WTC11 (cell line): Measurements from ENCODE around the gene PLCH2.

ENCODE experiments used
- ATF1 ChIP-seq: sonication (generic); formaldehyde crosslinking; IDR thresholded peaks from 2 replicates; pipeline ENCODE4 v1.8.1; 2023; ENCODE audit warnings: mild to moderate bottlenecking, moderate library complexity, missing genetic modification reagents
- EMX1 ChIP-seq: fragments of 250-450 bp; sonication (Bioruptor Pico); IDR thresholded peaks from 2 replicates; pipeline ENCODE4 v1.8.0; 2021; ENCODE audit warnings: mild to moderate bottlenecking
- OVOL2 ChIP-seq: fragments of 250-450 bp; sonication (Bioruptor Pico); IDR thresholded peaks from 2 replicates; pipeline ENCODE4 v1.9.0; 2021; ENCODE audit warnings: mild to moderate bottlenecking, borderline replicate concordance
- TF ChIP-seq, protein P1 (sequence below): sonication (generic); formaldehyde crosslinking; IDR thresholded peaks from 2 replicates; pipeline ENCODE4 v1.8.0; 2022; ENCODE audit warnings: mild to moderate bottlenecking, missing genetic modification reagents
- TF ChIP-seq, protein P2 (sequence below): sonication (generic); formaldehyde crosslinking; conservative IDR thresholded peaks from 2 replicates; pipeline ENCODE4 v1.8.1; 2023; ENCODE audit warnings: mild to moderate bottlenecking, low read depth, missing genetic modification reagents, moderate library complexity
- TF ChIP-seq, protein P3 (sequence below): sonication (generic); formaldehyde crosslinking; IDR thresholded peaks from 2 replicates; pipeline ENCODE4 v1.8.1; 2023; ENCODE audit warnings: mild to moderate bottlenecking, missing genetic modification reagents, moderate library complexity
- TF ChIP-seq, protein P4 (sequence below): sonication (generic); formaldehyde crosslinking; IDR thresholded peaks from 2 replicates; pipeline ENCODE4 v1.8.0; 2023; ENCODE audit warnings: missing genetic modification reagents
- TF ChIP-seq, protein P5 (sequence below): fragments of 200-600 bp; IDR thresholded peaks from 2 replicates; pipeline ENCODE4 v1.8.0; 2022; ENCODE audit warnings: antibody characterized with exemption
- TF ChIP-seq, protein P6 (sequence below): sonication (generic); formaldehyde crosslinking; IDR thresholded peaks from 2 replicates; pipeline ENCODE4 v1.8.1; 2023; ENCODE audit warnings: mild to moderate bottlenecking, missing genetic modification reagents

DNA sequence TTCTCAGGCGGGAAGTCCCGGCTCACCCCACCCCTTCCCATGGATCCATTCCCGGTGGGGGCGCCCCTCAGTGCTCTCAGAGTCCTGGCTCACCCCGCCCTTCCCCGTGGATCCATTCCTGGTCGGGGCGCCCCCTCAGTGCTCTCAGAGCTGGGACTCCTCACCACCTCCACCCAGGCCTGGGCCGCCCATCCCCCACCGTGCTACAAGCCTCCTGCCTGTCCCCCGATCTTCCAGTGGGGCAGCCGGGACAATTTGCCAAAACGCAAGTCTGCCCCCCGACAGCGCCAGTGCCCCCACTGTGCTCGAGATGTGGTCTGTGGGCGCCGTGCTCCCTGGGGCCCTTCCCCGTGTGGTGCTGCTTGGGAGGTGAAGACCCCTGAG, 23.2 kb upstream of the PLCH2 start:
- no peak for TF ChIP-seq OVOL2 (CRISPR knock-in tag)
- TF ChIP-seq, protein P1, sequence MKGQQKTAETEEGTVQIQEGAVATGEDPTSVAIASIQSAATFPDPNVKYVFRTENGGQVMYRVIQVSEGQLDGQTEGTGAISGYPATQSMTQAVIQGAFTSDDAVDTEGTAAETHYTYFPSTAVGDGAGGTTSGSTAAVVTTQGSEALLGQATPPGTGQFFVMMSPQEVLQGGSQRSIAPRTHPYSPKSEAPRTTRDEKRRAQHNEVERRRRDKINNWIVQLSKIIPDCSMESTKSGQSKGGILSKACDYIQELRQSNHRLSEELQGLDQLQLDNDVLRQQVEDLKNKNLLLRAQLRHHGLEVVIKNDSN (CRISPR knock-in tag): no peak
- TF ChIP-seq, protein P2, sequence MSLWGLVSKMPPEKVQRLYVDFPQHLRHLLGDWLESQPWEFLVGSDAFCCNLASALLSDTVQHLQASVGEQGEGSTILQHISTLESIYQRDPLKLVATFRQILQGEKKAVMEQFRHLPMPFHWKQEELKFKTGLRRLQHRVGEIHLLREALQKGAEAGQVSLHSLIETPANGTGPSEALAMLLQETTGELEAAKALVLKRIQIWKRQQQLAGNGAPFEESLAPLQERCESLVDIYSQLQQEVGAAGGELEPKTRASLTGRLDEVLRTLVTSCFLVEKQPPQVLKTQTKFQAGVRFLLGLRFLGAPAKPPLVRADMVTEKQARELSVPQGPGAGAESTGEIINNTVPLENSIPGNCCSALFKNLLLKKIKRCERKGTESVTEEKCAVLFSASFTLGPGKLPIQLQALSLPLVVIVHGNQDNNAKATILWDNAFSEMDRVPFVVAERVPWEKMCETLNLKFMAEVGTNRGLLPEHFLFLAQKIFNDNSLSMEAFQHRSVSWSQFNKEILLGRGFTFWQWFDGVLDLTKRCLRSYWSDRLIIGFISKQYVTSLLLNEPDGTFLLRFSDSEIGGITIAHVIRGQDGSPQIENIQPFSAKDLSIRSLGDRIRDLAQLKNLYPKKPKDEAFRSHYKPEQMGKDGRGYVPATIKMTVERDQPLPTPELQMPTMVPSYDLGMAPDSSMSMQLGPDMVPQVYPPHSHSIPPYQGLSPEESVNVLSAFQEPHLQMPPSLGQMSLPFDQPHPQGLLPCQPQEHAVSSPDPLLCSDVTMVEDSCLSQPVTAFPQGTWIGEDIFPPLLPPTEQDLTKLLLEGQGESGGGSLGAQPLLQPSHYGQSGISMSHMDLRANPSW (CRISPR knock-in tag): no peak
- TF ChIP-seq, protein P3, sequence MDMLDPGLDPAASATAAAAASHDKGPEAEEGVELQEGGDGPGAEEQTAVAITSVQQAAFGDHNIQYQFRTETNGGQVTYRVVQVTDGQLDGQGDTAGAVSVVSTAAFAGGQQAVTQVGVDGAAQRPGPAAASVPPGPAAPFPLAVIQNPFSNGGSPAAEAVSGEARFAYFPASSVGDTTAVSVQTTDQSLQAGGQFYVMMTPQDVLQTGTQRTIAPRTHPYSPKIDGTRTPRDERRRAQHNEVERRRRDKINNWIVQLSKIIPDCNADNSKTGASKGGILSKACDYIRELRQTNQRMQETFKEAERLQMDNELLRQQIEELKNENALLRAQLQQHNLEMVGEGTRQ (CRISPR knock-in tag): no peak
- TF ChIP-seq EMX1 (CRISPR knock-in tag): no peak
- TF ChIP-seq, protein P4, sequence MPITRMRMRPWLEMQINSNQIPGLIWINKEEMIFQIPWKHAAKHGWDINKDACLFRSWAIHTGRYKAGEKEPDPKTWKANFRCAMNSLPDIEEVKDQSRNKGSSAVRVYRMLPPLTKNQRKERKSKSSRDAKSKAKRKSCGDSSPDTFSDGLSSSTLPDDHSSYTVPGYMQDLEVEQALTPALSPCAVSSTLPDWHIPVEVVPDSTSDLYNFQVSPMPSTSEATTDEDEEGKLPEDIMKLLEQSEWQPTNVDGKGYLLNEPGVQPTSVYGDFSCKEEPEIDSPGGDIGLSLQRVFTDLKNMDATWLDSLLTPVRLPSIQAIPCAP: no peak
- TF ChIP-seq, protein P5, sequence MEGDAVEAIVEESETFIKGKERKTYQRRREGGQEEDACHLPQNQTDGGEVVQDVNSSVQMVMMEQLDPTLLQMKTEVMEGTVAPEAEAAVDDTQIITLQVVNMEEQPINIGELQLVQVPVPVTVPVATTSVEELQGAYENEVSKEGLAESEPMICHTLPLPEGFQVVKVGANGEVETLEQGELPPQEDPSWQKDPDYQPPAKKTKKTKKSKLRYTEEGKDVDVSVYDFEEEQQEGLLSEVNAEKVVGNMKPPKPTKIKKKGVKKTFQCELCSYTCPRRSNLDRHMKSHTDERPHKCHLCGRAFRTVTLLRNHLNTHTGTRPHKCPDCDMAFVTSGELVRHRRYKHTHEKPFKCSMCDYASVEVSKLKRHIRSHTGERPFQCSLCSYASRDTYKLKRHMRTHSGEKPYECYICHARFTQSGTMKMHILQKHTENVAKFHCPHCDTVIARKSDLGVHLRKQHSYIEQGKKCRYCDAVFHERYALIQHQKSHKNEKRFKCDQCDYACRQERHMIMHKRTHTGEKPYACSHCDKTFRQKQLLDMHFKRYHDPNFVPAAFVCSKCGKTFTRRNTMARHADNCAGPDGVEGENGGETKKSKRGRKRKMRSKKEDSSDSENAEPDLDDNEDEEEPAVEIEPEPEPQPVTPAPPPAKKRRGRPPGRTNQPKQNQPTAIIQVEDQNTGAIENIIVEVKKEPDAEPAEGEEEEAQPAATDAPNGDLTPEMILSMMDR: no peak
- TF ChIP-seq, protein P6, sequence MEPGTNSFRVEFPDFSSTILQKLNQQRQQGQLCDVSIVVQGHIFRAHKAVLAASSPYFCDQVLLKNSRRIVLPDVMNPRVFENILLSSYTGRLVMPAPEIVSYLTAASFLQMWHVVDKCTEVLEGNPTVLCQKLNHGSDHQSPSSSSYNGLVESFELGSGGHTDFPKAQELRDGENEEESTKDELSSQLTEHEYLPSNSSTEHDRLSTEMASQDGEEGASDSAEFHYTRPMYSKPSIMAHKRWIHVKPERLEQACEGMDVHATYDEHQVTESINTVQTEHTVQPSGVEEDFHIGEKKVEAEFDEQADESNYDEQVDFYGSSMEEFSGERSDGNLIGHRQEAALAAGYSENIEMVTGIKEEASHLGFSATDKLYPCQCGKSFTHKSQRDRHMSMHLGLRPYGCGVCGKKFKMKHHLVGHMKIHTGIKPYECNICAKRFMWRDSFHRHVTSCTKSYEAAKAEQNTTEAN (CRISPR knock-in tag): no peak
- TF ChIP-seq ATF1: no peak
